GM20431 (cell line): ENCODE measurements around the gene NKRF.
"Not testable (repeated sequence)": the region's sequence is repeated elsewhere in the genome, so short reads cannot be mapped to it uniquely, and the experiment has no call there.

Experiments used
- in situ Hi-C: fragments of 300-500 bp; cut with MseI, MboI; formaldehyde crosslinking; loops from one replicate; pipeline ENCODE4 v1.15.0; 2020; ENCODE audit warnings: low sequenced_read_pairs; ENCODE audit not compliant: unreplicated experiment

Gene NKRF

DNA sequence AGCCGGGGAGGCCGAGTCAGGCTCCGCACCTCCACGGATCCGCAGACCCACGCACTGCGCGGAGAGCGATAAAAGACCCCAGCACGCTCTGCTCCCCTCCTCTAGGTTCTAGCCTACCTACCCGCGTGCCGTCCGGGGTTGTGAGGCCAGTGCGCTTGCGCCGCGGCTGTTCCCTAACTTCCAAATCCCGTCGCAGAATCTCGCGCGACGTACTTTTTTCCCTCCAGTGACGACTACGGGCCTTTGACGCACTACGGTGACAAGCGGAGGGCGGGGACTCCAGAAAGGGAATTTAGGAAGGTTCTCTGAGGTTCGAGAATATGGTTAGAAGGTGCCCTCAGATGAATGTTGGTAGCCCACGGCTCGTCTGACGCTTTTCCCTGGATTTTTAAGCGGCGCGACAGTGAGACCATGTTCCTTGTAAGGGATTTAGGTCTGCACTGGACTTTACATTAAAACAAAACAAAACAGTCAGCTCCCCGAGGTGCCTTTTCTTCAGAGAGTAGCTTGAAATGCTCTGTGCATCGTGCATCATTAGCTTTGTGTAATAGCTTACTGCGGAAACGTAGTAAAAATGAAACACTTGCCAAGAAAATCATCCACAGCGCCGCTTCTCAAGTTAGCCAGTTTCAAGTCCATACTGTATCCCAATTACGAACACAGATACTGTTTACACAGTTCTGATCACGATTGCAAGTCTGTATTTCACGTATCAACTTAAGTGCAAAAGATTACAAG is at the start of gene NKRF:
TSS of gene NKRF (minus strand) at position 145 of the 738 bp plus-strand sequence.
- in situ Hi-C loops = no loop called here

GRCh38 chrX:119655125-119655524 is 48.9 kb upstream of the NKRF start:
- in situ Hi-C loops = no loop called here

GRCh38 chrX:119654112-119654531 is 47.9 kb upstream of the NKRF start:
- in situ Hi-C loops = no loop called here

DNA sequence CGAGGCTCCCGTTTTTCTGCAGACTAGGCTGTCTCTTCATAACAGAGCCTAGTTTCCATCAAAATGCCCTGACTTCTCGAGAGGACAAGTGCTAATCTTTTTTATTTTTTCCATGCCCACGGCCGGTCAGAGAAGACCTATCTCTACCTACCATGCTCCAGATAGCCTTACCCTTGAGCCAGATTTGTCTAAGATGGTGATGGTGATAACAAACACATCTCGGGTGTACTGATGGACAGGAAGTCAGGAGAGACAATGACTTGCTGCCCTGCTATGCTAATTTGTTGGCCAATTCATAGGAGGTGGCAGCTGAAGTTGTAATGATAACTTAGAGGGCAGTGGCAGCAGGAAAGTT is 42.2 kb upstream of the NKRF start:
- in situ Hi-C loops = no loop called here

- in situ Hi-C loops = no loop called here
These were observed 41.6 kb upstream of the NKRF start for GRCh38 chrX:119647552-119648420.

DNA sequence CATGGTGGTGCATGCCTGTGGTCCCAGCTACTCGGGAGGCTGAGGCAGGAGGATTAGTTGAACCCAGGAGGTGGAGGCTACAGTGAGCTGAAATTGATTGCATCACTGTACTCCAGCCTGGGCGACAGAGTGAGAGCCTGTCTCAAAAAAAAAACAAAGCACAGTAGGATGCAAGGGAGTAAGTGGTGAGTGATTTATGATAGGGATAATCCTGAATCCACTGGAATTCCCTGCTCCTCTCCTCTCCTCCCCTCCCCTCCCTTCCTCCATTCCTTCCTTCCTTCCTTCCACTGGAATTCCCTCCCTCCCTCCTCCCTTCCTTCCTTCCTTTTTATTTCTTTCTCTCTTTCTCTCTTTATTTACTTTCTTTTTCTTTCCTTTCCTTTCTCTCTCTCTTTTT is 40.9 kb upstream of the NKRF start:
- in situ Hi-C loops = no loop called here

DNA sequence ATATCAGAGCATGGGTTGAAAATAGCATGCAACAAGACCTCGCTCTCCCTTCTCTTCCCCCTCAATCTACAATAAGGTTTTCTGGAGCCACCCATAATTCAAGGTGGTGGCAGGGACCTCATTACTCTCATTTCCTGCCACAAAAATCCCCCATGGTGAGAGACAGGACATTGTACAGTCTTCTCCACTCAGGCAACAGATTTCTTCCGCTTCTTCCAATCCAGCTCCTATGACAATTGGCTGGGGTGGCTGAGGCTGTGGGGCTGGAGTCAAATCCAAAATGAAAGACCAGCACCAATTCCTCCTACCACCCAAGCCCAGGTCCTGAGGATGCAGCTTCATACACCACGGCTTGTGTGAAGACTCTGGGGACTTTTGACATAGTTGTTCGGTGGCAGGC is 40.3 kb upstream of the NKRF start:
- in situ Hi-C loops = no loop called here

DNA sequence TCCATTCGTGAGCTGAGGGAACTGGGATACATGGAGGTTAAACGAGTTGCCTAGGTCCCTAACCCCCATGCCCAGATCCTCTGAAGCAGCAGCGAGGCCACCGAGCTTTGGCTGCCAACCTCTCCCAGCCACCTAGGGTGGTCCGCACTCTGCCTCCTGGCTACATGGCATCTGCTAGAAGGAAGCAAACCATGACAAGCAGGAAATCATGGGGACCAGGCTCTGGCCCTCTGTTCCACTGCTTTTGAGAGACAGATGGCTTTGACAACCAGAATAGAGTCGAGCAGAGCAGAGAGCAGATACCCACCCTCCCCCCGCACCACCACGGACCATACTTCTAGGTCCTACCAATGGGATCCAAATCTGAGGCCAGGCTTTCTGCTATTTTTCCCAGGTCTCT is 37.5 kb upstream of the NKRF start:
- in situ Hi-C loops = no loop called here

DNA sequence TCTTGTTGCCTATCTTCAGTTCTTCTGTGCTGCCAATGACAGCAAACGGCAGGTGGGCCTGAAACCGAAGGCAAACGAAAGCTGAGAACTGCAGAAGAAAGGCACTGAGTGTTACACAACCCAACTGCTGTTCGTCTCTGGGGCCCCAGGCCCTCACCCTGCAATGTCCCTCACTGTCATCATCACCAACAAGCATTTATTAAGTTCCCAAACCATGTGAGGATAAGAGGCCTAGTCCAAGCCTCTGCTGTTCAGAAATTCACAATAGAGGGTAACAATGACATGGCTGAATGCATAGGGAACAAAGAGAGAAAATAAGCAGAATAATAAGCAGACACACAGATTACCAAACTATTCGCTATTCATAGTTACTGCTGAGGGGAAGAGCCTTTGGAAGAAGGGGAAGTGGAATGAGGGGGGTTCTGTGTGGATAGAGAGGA is 34.5 kb upstream of the NKRF start:
- in situ Hi-C loops = no loop called here

GRCh38 chrX:119638725-119639471 is 32.7 kb upstream of the NKRF start:
- in situ Hi-C loops = no loop called here

DNA sequence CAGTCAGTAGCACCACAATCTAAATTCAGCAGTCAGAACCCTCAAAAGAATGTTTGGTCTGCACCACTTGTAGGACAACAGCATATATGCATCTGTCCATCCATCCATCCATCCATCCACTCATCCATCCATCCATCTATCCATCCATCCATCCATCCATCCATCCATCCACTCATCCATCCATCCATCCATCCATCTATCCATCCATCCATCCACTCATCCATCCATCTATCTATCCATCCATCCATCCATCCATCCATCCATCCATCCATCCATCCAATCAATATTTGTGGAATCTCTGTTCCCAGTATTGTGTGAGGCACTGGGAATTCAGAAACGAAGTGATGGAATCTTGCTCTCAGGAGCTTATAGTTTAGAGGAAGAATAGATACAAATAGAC is 31.2 kb upstream of the NKRF start:
- in situ Hi-C loops = not testable (repeated sequence)

GRCh38 chrX:119636419-119636818 is 30.2 kb upstream of the NKRF start:
- in situ Hi-C loops = no loop called here

DNA sequence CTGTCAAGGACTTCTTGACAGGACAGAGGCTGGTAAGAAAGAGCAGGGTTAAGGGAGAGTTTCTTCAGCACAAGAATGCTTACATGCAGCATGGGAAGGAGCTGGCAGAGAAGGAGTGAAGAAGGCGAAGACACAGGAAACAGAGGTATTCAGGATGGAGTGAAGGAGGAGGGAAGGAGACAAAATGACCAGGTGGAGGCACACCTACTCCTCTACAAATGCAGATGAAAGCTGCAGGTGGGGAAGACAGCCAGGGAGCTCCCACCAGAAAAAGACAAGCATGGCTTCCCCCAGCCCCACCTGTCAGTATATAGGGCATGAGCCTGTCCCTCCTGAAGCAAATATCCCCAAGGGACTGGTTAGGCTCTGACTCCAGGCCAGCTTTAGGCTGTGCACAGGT is 29.6 kb upstream of the NKRF start:
- in situ Hi-C loops = no loop called here

DNA sequence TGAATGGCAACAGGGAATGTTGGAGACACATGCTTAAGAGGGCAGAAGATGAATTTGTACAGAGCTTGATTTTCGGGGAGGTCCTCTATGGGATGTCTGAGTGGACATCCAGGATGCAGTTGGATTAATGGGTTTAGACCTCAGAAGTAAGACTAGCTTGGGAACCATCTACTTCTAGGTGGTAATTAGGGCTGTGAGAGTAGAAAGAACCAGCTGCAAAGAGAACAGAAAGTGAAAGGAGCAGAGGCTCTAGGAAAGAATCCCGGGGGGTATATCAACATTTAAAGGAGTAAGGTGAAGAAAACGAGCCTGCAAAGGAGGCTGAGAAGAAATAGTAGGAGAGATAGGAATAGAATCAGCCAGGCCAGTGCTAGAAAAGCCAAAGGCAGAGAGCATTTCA is 29.0 kb upstream of the NKRF start:
- in situ Hi-C loops = no loop called here

DNA sequence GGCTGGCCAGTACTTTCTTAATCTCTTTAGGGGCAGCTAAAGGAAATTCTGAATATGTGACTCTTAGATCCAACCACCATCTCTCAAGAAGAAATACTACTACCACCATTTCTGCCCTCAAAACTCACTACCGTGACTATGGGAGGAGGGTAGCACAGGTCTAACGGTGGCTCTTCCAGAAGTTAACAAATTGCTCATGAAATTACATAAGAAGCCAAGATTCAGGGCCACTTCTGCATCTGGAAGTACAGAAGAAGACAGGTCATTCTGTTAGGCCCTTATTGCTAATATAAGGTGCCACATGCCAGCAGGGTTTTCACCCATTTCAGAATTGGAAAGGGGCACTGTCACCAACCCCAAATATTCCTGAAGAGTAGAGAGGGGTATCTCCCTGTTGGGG is 19.6 kb upstream of the NKRF start:
- in situ Hi-C loops = no loop called here

DNA sequence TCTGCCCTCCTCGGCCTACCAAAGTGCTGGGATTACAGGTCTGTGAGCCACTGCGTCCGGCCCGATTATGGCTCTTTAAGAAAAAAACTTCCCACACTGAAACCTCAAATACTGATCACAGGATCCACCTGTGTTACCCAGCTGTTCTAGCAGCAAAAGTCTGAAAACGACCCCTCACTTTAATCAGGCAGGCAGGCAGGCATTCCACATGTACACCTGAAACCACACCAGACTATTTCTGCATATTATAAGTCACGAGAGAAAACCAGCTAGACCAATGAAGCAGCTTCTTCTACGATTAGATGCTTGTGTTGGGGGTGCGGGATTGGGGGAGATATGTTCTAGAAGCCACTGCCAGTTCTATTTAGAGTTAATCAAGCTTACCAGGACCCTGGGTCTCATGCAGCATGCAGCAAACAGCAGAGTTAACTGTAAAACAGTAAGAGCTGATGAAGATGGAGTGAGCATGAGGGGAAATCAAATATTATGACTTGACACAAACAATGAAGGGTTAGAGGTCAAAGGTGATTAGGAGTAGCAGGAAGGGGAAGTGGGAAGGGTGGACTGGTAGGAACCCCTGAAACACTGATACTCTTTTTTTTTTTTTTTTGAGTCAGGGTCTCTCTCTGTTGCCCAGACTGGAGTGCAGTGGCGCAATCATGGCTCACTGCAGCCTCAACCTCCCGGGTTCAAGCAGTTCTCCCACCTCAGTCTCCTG is 18.9 kb upstream of the NKRF start:
- in situ Hi-C loops = no loop called here

DNA sequence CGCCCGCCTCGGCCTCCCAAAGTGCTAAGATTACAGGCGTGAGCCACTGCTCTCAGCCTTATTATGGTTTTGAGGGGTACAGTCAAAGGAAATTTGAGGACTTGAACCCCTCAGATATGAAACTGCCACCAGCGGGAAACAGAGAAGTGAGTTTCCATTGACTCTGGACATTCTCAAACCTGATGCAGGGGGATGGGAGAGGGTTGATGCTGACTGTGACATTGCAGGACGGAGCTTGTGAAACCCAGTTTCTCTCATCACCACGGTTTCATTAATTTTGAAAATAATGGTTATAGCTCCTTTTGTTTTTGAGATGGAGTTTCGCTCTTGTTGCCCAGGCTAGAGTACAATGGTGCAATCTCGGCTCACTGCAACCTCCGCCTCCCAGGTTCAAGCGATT is 18.2 kb upstream of the NKRF start:
- in situ Hi-C loops = no loop called here

DNA sequence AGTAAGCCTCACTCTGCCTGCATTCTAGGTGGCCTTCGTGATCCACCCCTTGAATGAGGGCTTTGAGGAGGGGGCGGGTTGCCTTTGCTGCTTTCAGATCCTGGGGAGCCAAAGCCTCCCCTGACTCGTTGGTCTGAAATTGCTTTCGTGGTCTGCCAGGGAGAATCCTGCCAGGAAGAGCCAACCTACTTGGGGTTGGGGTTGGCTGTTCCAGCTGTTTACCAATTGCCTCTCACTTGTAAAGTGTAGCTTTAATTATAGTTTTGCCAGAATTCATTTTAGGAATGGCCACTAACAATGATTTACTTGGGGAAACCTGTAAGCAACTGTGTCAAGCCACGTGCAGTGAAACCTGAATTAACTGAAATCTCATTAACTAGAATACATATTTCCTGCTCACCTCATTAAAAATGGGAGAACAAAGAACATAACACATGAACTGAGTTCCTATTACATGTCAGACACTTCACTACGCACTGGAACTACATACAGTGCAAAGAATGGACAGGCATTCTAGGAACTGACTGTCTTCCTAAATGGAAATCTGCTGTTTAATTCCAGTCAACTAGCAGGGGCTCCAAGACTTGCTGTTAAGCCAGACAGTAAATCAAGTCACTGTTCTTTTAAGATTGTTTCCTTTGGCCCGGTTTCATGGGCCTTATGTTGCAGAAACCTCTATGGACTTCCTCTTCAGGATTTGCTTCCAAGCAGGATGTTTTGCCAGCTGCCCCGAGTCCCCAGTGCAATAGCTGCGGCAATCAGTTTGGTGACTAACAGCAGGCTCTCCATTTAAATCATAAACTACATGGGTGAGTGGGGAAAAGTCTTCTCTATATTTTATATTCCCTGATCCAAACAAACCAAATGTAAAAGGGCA is 16.4 kb upstream of the NKRF start:
- in situ Hi-C loops = no loop called here

DNA sequence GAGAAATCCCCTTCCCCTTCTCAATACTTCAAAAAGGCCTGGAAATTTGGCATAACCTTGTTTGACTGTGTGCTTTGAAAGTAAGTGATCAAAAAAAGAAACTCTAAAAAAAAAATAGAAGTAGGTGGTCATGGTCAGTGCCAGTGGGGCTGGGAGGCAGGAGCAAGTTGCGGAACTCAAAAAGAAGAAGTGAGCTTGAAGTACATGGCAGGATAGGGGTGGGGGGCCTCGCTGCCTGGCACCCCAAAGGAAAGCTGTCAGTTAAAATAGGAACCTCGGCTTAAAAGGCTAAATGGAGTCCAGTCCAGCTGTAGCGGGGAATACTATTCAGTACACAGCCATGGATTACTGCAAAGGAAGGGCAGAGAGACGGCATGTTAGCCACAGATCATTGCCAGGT is 12.2 kb upstream of the NKRF start:
- in situ Hi-C loops = no loop called here
